CD1c-positive myeloid dendritic cell (primary cell): Measurements from ENCODE around the gene PEPD.

Experiments
- DNase-seq: peaks from one replicate; pipeline ENCODE4 v3.0.0-alpha.2; 2016; ENCODE audit errors: extremely low spot score

The PEPD gene

GRCh38 chr19:33383720-33384292 lies 137.8 kb downstream of the PEPD start:
- no peak for DNase-seq

- DNase-seq, result no peak
Measured at GRCh38 chr19:33382982-33383381, 138.6 kb downstream of the PEPD start.

DNA sequence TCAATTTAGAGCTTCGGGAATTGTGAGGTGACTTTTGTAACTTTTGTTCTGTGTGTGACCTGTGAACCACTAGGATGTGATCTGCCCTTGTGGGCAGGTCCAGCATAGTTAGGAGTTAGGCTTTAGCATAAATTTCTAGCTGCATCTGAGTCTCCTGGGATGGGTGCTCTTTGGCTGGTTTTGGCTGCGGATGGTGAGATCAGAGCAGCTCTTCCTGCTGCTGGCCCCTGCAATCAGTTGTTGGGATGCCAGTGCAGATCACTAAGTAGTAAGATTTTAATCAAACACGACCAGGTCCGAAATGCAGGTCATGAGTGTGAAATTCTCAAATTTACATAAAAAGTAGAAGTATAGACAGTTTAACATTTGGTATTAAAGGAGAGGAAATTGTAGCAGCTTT lies 139.6 kb downstream of the PEPD start:
- DNase-seq, result no peak

DNA sequence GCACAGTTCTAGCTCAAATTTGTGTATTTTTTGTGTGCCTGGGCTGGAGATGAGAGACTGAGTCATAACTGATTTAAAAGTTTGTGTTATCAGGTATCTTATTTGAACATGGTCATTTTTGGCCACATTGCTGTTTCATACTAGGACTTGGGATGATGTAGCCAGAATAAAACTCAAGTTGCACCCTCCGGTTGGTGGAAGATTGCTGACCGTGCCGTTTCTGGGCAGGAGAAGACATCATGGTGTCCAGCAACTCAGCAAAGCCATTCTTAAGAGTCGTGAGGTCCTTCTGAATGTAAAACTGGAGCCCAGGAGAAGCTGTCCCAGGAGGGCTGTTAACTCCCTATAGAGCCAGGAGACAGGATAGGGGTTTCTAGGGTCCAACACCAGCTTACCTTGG lies 140.5 kb downstream of the PEPD start:
- DNase-seq, result no peak

GRCh38 chr19:33379151-33379829 lies 142.3 kb downstream of the PEPD start:
- DNase-seq, result no peak

- no peak for DNase-seq
Measured at GRCh38 chr19:33377586-33378475, 143.8 kb downstream of the PEPD start.

DNA sequence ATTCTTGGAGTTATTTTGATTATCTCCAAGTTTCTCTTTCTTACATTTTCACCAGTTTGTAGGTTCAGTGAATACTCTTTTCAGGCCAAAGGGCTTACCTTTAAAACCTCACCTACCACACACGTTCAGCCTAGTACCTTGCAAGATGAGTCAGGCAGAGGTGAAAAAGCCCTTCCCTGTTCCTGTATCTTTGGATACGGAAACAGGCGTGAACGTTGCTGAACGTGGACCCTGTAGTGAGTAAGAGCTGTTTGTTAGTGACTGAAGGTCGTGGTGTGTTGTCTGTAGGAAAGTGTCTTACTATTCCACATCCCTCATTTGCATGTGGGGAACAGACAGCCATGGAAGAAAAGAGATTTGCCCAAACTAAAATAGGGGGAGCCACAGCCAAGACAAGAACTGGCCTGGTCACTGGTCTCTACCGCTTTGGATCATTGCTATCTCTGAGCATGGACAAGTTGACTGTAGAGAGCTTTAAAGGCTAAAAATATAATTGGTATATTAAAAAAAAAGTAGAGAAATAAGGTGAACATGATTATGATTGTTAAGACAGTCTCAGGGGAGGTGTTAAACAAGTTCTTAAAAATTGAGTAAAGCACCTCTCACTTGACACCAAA lies 144.5 kb downstream of the PEPD start:
- DNase-seq, result no peak

DNA sequence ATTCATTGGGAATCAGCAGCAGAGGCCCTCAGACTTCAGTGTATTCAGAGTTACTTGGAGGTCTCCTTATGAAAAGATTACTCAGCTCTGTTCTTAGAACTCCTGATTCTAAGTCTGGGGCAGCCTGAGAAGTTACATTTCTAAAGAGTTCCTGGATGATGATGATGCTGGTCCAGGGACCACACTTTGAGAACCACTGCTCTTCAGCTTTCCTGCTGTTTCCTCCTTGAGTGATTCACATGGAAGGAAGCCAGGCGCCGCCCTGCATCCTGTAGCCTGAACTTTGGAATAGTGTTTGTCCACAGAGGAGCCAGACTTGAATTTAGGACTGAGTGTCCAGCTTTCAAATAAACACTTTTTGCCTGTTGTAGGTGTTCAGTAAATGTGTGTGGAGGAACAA lies 145.2 kb downstream of the PEPD start:
- DNase-seq, result no peak

GRCh38 chr19:33375837-33376159 lies 145.8 kb downstream of the PEPD start:
- DNase-seq, result no peak

- DNase-seq, result no peak
Measured at GRCh38 chr19:33375156-33375836, 146.3 kb downstream of the PEPD start.

- no peak for DNase-seq
Measured at GRCh38 chr19:33374236-33374714, 147.3 kb downstream of the PEPD start.

- DNase-seq, result peak; percentile 97
Measured at GRCh38 chr19:33373453-33374235, 147.9 kb downstream of the PEPD start, which contains the start of gene CEBPG. Gene CEBPG, plus strand, starts transcription at chr19:33373709. Its CDS starts 5,531 bp downstream, at chr19:33379240.

GRCh38 chr19:33370783-33371182 lies 150.8 kb downstream of the PEPD start:
- DNase-seq, result no peak

DNA sequence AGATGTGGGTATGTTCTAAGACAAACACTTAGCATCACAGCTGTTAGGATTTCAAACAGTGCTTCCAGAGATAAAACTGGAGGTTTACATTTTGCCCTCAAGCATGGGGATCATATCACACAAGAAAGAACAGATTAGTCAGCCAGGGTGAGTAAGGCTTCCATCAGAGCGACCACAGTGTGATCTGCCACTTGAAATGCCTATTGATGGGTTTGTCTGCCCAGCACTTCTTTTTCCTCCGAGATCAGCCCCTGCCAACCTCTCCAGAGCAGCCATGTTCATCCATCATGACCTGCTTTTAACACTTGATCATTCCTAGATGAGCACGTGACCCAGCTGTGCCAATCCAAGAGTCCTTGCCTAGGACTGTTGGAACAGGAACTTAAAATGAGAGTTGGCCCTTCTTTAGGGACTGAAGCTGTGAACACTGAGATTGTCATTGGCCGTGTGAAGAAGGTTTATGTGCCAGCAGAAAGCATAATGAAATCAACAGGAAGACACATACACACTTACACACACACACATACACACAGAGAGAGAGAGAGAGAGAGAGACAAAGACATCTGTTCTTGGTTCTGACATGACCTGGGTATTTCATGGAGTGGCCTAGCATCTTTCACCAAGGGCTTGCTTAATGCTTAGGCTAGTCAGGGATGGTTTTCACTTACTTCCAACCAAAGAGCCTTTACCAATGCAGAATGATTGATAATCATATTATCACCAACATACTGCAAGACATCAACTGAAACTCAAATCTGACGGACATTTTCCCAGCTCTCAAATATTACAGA lies 153.3 kb downstream of the PEPD start:
- DNase-seq, result no peak

DNA sequence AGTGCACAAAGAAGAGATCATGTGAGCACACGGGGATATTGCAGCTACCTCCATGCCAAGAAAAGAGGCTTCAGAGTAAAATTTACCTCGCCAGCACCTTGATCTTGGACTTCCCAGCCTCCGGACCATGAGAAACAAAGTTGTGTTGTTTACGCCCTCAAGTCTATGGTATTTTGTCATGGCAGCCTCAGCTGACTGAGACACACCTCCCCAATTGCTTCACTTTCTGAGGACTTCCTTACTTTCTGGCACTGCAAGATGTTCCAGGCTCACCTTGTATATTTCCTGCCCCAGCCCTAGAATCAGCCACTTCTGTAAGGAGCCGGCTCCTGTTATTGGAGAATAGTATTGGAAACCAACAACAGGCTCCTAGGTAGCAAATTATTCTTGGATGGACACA lies 154.7 kb downstream of the PEPD start:
- no peak for DNase-seq

DNA sequence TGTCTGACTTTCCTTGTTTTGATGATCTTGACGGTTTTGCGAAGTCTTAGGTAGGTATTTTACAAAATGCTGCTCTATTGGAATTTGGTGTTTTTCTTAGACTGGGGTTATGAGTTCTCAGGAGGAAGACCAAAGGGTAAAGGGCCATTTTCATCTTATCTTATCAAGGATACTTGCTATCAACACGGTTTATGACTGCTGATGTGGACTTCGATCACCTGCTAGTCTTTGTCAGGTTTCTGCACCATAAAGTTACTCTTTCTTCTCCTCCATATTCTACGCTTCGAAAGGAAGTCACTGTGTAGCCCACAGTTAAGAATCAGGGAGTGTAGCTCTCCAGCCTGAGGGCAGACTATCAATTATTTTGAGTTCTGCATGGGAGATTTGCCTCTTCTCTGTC lies 155.5 kb downstream of the PEPD start:
- no peak for DNase-seq

DNA sequence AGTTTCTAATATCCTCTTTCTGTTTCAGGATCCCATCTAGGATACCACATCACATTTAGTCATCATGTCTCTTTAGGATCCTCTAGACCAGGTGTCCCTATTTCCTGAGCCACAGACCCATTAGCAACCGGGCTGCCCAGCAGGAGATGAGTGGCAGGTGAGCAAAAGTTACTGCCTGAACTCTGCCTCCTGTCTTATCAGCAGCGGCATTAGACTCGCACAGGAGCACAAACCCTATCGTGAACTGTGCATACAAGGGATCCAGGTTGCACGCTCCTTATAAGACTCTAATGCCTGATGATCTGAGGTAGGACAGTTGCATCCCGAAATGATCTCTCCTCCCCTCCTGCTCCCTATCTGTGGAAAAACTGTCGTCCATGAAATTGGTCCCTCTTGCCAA lies 155.9 kb downstream of the PEPD start:
- DNase-seq, result no peak

GRCh38 chr19:33363476-33363875 lies 158.1 kb downstream of the PEPD start:
- no peak for DNase-seq

- no peak for DNase-seq
Measured at GRCh38 chr19:33362508-33363228, 158.9 kb downstream of the PEPD start.
